Mesothelial cell of epicardium (in vitro differentiated cells): ENCODE results near the gene ALG13. TPM values are rescaled to one million over a fixed set of nuclear protein-coding genes. Genes with fewer than 3 reads are reported as not detected.

Experiments used
- DNase-seq, 2 experiments: peaks; one replicate each; pipeline ENCODE4 v3.0.0; 2021; ENCODE audit warnings: low spot score in 2 of 2; ENCODE audit not compliant: unreplicated experiment in 2 of 2
- H3K27ac Mint-ChIP-seq: 2 replicates; pipeline ENCODE4 v1.8.0; 2021; ENCODE audit warnings: mixed read lengths
- H3K27me3 Mint-ChIP-seq: 2 replicates; pipeline ENCODE4 v1.8.0; 2021; ENCODE audit warnings: low read depth, mixed read lengths
- H3K36me3 Mint-ChIP-seq: 2 replicates; pipeline ENCODE4 v1.8.0; 2021; ENCODE audit warnings: mixed read lengths
- H3K4me1 Mint-ChIP-seq: 2 replicates; pipeline ENCODE4 v1.8.0; 2021; ENCODE audit warnings: mixed read lengths
- H3K4me3 Mint-ChIP-seq: 2 replicates; pipeline ENCODE4 v1.8.0; 2021; ENCODE audit warnings: mild to moderate bottlenecking, moderate library complexity, mixed read lengths
- H3K9me3 Mint-ChIP-seq: 2 replicates; pipeline ENCODE4 v1.8.0; 2021; ENCODE audit warnings: mixed read lengths
- CTCF ChIP-seq: fragments of 200-600 bp; sonication (generic); IDR thresholded peaks from one replicate; pipeline ENCODE4 v1.5.0; 2021; ENCODE audit warnings: antibody characterized with exemption; ENCODE audit not compliant: unreplicated experiment
- total RNA-seq: library from RNA; stranded (reverse); gene quantifications from 3 replicates; pipeline ENCODE4 v1.2.1, GENCODE V29; 2021

ALG13 gene
- total RNA-seq, 1 donor from 2014 or later, result 157 TPM

GRCh38 chrX:111648802-111649201 is 32.2 kb upstream of the ALG13 start:
- no peak overlapping the region for H3K27ac Mint-ChIP-seq
- DNase-seq, result no peak
- H3K4me3 Mint-ChIP-seq, result no peak overlapping the region
- peaks cover 18% of the 10 kb centered on the region for H3K9me3 Mint-ChIP-seq
- H3K4me1 Mint-ChIP-seq, result peaks cover 12% of the 10 kb centered on the region
- no peaks in the 10 kb centered on the region for H3K27me3 Mint-ChIP-seq
- no peaks in the 10 kb centered on the region for H3K36me3 Mint-ChIP-seq
- TF ChIP-seq CTCF, result no peak

- Mint-ChIP-seq H3K27ac (no peak overlapping the region), H3K27me3 (no peaks in the 10 kb centered on the region), H3K4me1 (peaks cover 6% of the 10 kb centered on the region), H3K36me3 (no peaks in the 10 kb centered on the region), H3K9me3 (peaks cover 17% of the 10 kb centered on the region), H3K4me3 (no peak overlapping the region)
- DNase-seq, result no peak
- no peak for TF ChIP-seq CTCF
Measured at GRCh38 chrX:111649638-111650037, 31.3 kb upstream of the ALG13 start.

- Mint-ChIP-seq H3K27me3 (no peaks in the 10 kb centered on the region), H3K27ac (no peak overlapping the region), H3K9me3 (peaks cover 12% of the 10 kb centered on the region), H3K4me3 (no peak overlapping the region), H3K36me3 (no peaks in the 10 kb centered on the region), H3K4me1 (no peaks in the 10 kb centered on the region)
- no peak for DNase-seq
- no peak for TF ChIP-seq CTCF
Measured at GRCh38 chrX:111650845-111651244, 30.1 kb upstream of the ALG13 start.

GRCh38 chrX:111652719-111653118 is 28.3 kb upstream of the ALG13 start:
- no peaks in the 10 kb centered on the region for H3K36me3 Mint-ChIP-seq
- no peaks in the 10 kb centered on the region for H3K4me1 Mint-ChIP-seq
- TF ChIP-seq CTCF, result no peak
- no peak for DNase-seq
- no peaks in the 10 kb centered on the region for H3K27me3 Mint-ChIP-seq
- peaks cover 9% of the 10 kb centered on the region for H3K9me3 Mint-ChIP-seq
- no peak overlapping the region for H3K27ac Mint-ChIP-seq
- no peak overlapping the region for H3K4me3 Mint-ChIP-seq

GRCh38 chrX:111661241-111661640 is 19.7 kb upstream of the ALG13 start:
- Mint-ChIP-seq H3K4me3 (no peak overlapping the region), H3K36me3 (no peaks in the 10 kb centered on the region), H3K27ac (no peak overlapping the region), H3K27me3 (no peaks in the 10 kb centered on the region), H3K9me3 (no peaks in the 10 kb centered on the region), H3K4me1 (no peaks in the 10 kb centered on the region)
- DNase-seq, result no peak
- no peak for TF ChIP-seq CTCF

- Mint-ChIP-seq H3K4me1 (no peaks in the 10 kb centered on the region), H3K27me3 (no peaks in the 10 kb centered on the region), H3K4me3 (no peak overlapping the region), H3K27ac (no peak overlapping the region), H3K9me3 (no peaks in the 10 kb centered on the region), H3K36me3 (no peaks in the 10 kb centered on the region)
- DNase-seq, result no peak
- no peak for TF ChIP-seq CTCF
Measured at GRCh38 chrX:111662292-111662691, 18.7 kb upstream of the ALG13 start.
